Neuronal stem cell (in vitro differentiated cells): Measurements from ENCODE around the gene SCT.

Experiments
- DNase-seq: peaks from one replicate; pipeline ENCODE4 v3.0.0-alpha.2; 2013; ENCODE audit warnings: low spot score
- H2AFZ ChIP-seq: one replicate; pipeline ENCODE4 v1.6.1; 2013; ENCODE audit warnings: mild to moderate bottlenecking, low read length, inconsistent platforms
- H2AK5ac ChIP-seq: 2 replicates; pipeline ENCODE4 v1.6.1; 2013; ENCODE audit warnings: low read depth, mild to moderate bottlenecking, inconsistent platforms, low read length, moderate library complexity, mixed read lengths
- H2BK120ac ChIP-seq: 2 replicates; pipeline ENCODE4 v1.6.1; 2013; ENCODE audit warnings: low read depth, mild to moderate bottlenecking, inconsistent platforms, low read length, moderate library complexity, mixed read lengths
- H2BK12ac ChIP-seq: one replicate; pipeline ENCODE4 v1.6.1; 2013; ENCODE audit warnings: low read length, inconsistent platforms
- H2BK15ac ChIP-seq: 2 replicates; pipeline ENCODE4 v1.6.1; 2013; ENCODE audit warnings: mild to moderate bottlenecking, low read length, inconsistent platforms, mixed read lengths
- H2BK5ac ChIP-seq: one replicate; pipeline ENCODE4 v1.6.1; 2013; ENCODE audit warnings: inconsistent platforms, mild to moderate bottlenecking, low read length, moderate library complexity
- H3K14ac ChIP-seq: one replicate; pipeline ENCODE4 v1.6.1; 2013; ENCODE audit warnings: low read length, inconsistent platforms
- H3K18ac ChIP-seq: 2 replicates; pipeline ENCODE4 v1.6.1; 2013; ENCODE audit warnings: low read length, inconsistent platforms
- H3K23ac ChIP-seq: 2 replicates; pipeline ENCODE4 v1.6.1; 2013; ENCODE audit warnings: low read depth, mild to moderate bottlenecking, mixed read lengths, low read length, inconsistent platforms; ENCODE audit not compliant: poor library complexity
- H3K27ac ChIP-seq: replicated peaks from 3 replicates; pipeline ENCODE4 v1.5.1; 2013; ENCODE audit warnings: low read length, inconsistent platforms
- H3K27me3 ChIP-seq, 3 experiments: 2 replicates each; pipeline ENCODE4 v1.6.1; 2013; ENCODE audit warnings: low read length in 3 of 3, mild to moderate bottlenecking in 2 of 3, inconsistent platforms in 1 of 3, low read depth in 1 of 3, mixed read lengths in 1 of 3, moderate library complexity in 1 of 3; ENCODE audit not compliant: control insufficient read depth in 3 of 3, insufficient read depth in 3 of 3
- H3K36me3 ChIP-seq, 2 donors: replicated peaks in 1 of 2; 2 replicates each; pipeline ENCODE4 v1.6.1; 2013; ENCODE audit warnings: low read length in 2 of 2; ENCODE audit not compliant: control insufficient read depth in 2 of 2, insufficient read depth in 2 of 2
- H3K4ac ChIP-seq: 2 replicates; pipeline ENCODE4 v1.6.1; 2013; ENCODE audit warnings: inconsistent platforms, mild to moderate bottlenecking, low read length, moderate library complexity
- H3K4me1 ChIP-seq, 2 donors: 1 replicate in 1 of 2; 2 replicates in 1 of 2; pipeline ENCODE4 v1.6.1; 2013; ENCODE audit warnings: low read length in 2 of 2, low read depth in 1 of 2; ENCODE audit not compliant: control insufficient read depth in 2 of 2, insufficient read depth in 1 of 2
- H3K4me2 ChIP-seq: one replicate; pipeline ENCODE4 v1.6.1; 2013; ENCODE audit warnings: mild to moderate bottlenecking, low read length, inconsistent platforms; ENCODE audit not compliant: insufficient read depth, poor library complexity, severe bottlenecking
- H3K4me3 ChIP-seq, 2 donors: 2 replicates each; pipeline ENCODE4 v1.5.1; 2013; ENCODE audit warnings: low read length in 2 of 2, mild to moderate bottlenecking in 2 of 2, inconsistent platforms in 1 of 2, moderate library complexity in 1 of 2
- H3K79me1 ChIP-seq: one replicate; pipeline ENCODE4 v1.6.1; 2013; ENCODE audit warnings: low read depth, mild to moderate bottlenecking, inconsistent platforms, low read length, moderate library complexity
- H3K9ac ChIP-seq: one replicate; pipeline ENCODE4 v1.6.1; 2013; ENCODE audit warnings: mild to moderate bottlenecking, low read depth, low read length, inconsistent platforms; ENCODE audit not compliant: poor library complexity
- H3K9me3 ChIP-seq, 2 donors: replicated peaks in 1 of 2; 2 replicates each; pipeline versions ENCODE3 to v1.6.1; 2013; ENCODE audit warnings: low read length in 2 of 2, mild to moderate bottlenecking in 2 of 2, inconsistent platforms in 1 of 2, low read depth in 1 of 2, mixed read lengths in 1 of 2, moderate library complexity in 1 of 2; ENCODE audit not compliant: control insufficient read depth in 2 of 2, insufficient read depth in 1 of 2
- H4K8ac ChIP-seq: one replicate; pipeline ENCODE4 v1.6.1; 2013; ENCODE audit warnings: low read depth, mild to moderate bottlenecking, inconsistent platforms, low read length, moderate library complexity
- H4K91ac ChIP-seq: one replicate; pipeline ENCODE4 v1.6.1; 2013; ENCODE audit warnings: low read length, low read depth, mild to moderate bottlenecking, inconsistent platforms; ENCODE audit not compliant: poor library complexity
- WGBS, 2 donors: extraction: QIAGEN DNeasy Blood & Tissue Kit; methylation state at CpG; one replicate each; pipeline ENCODE4 v1.1.7; 2013; ENCODE audit warnings: missing lambda C conversion rate in 2 of 2, mixed read lengths in 1 of 2; ENCODE audit not compliant: insufficient read length in 2 of 2, insufficient replicate concordance in 1 of 2; ENCODE audit errors: extremely low coverage in 2 of 2; 5-methylcytosine and 5-hydroxymethylcytosine counted together

The SCT gene

GRCh38 chr11:607971-608659 is 18.9 kb downstream of the SCT start:
- no peak overlapping the region for H4K91ac ChIP-seq
- WGBS, 2 donors = no CpG with 5 or more reads among the region's 45 CpGs
- H3K27me3 ChIP-seq = peaks cover 0 to 2% (median 0%) of the 10 kb centered on the region in 3 experiments
- H2BK5ac ChIP-seq = no peak overlapping the region
- peaks cover 8% of the 10 kb centered on the region for H3K79me1 ChIP-seq
- no peak overlapping the region for H3K9ac ChIP-seq
- no peak overlapping the region for H2AFZ ChIP-seq
- no peaks in the 10 kb centered on the region for H3K4me1 ChIP-seq
- no peaks in the 10 kb centered on the region for H3K9me3 ChIP-seq
- H3K23ac ChIP-seq = peak overlapping the region; percentile 31
- no peak overlapping the region for H3K4me3 ChIP-seq
- H3K14ac ChIP-seq = no peak overlapping the region
- no peak overlapping the region for H3K27ac ChIP-seq
- no peak overlapping the region for H4K8ac ChIP-seq
- no peak for DNase-seq
- H2AK5ac ChIP-seq = no peak overlapping the region
- no peak overlapping the region for H2BK120ac ChIP-seq
- H3K4ac ChIP-seq = no peak overlapping the region
- H2BK12ac ChIP-seq = no peak overlapping the region
- H2BK15ac ChIP-seq = no peak overlapping the region
- H3K18ac ChIP-seq = no peak overlapping the region
- H3K36me3 ChIP-seq = peaks cover 79 to 98% of the 10 kb centered on the region in 2 donors
- H3K4me2 ChIP-seq = no peak overlapping the region

GRCh38 chr11:607020-607780 is 19.8 kb downstream of the SCT start:
- peaks cover 7% of the 10 kb centered on the region for H3K79me1 ChIP-seq
- no peak for DNase-seq
- H3K9me3 ChIP-seq = no peaks in the 10 kb centered on the region
- no CpG with 5 or more reads among the region's 35 CpGs for WGBS, 2 donors
- H3K27me3 ChIP-seq = peaks cover 0 to 2% (median 0%) of the 10 kb centered on the region in 3 experiments
- H3K9ac ChIP-seq = no peak overlapping the region
- no peaks in the 10 kb centered on the region for H3K4me1 ChIP-seq
- no peak overlapping the region for H3K4ac ChIP-seq
- peak overlapping the region; percentile 11 for H3K4me2 ChIP-seq
- no peak overlapping the region for H2BK120ac ChIP-seq
- H2BK15ac ChIP-seq = no peak overlapping the region
- no peak overlapping the region for H3K23ac ChIP-seq
- H3K18ac ChIP-seq = no peak overlapping the region
- no peak overlapping the region for H2BK5ac ChIP-seq
- H2AFZ ChIP-seq = no peak overlapping the region
- no peak overlapping the region for H4K8ac ChIP-seq
- H4K91ac ChIP-seq = no peak overlapping the region
- H3K14ac ChIP-seq = no peak overlapping the region
- no peak overlapping the region for H3K27ac ChIP-seq
- peaks cover 75 to 98% of the 10 kb centered on the region in 2 donors for H3K36me3 ChIP-seq
- H2AK5ac ChIP-seq = no peak overlapping the region
- no peak overlapping the region for H3K4me3 ChIP-seq
- H2BK12ac ChIP-seq = no peak overlapping the region

GRCh38 chr11:606245-606644 is 20.7 kb downstream of the SCT start:
- H2AFZ ChIP-seq = no peak overlapping the region
- H3K4me3 ChIP-seq = no peak overlapping the region
- no peak overlapping the region for H4K91ac ChIP-seq
- H3K9me3 ChIP-seq = no peaks in the 10 kb centered on the region
- no peak overlapping the region for H2BK12ac ChIP-seq
- H3K27ac ChIP-seq = no peak overlapping the region
- no peaks in the 10 kb centered on the region for H3K4me1 ChIP-seq
- no peak overlapping the region for H3K23ac ChIP-seq
- H3K27me3 ChIP-seq = no peaks in the 10 kb centered on the region
- peak overlapping the region; percentile 50 for H3K9ac ChIP-seq
- no peak overlapping the region for H3K14ac ChIP-seq
- peak overlapping the region; percentile 53 for H2BK5ac ChIP-seq
- H2AK5ac ChIP-seq = no peak overlapping the region
- H3K79me1 ChIP-seq = peaks cover 7% of the 10 kb centered on the region
- H3K36me3 ChIP-seq = peaks cover 79 to 98% of the 10 kb centered on the region in 2 donors
- H3K18ac ChIP-seq = no peak overlapping the region
- WGBS, 2 donors = no CpG with 5 or more reads among the region's 19 CpGs
- H2BK15ac ChIP-seq = no peak overlapping the region
- no peak overlapping the region for H3K4me2 ChIP-seq
- no peak overlapping the region for H3K4ac ChIP-seq
- H4K8ac ChIP-seq = no peak overlapping the region
- DNase-seq = no peak
- no peak overlapping the region for H2BK120ac ChIP-seq
